Endothelial cell of umbilical vein (primary cell): Measurements from ENCODE around the gene ITIH4. TPM values are rescaled to one million over a fixed set of nuclear protein-coding genes. Genes with fewer than 3 reads are reported as not detected.

Experiments
- BruUV-seq: library from RNA; stranded (reverse); fragments of 400-500 nt; replicated peaks from 2 replicates; lab custom pipeline; 2021; lab: Mats Ljungman, UMichigan
- CTCF ChIA-PET: fragments of 300-600, 350-600 bp; sonication (Branson Sonifier 250); formaldehyde crosslinking; loops from one replicate; lab custom pipeline; 2021; ENCODE audit warnings: antibody characterized with exemption, inconsistent platforms; lab: Charles Lee
- POLR2A ChIA-PET: fragments of 300-600, 350-600 bp; sonication (Branson Sonifier 250); formaldehyde crosslinking; loops from one replicate; lab custom pipeline; 2021; ENCODE audit warnings: antibody characterized with exemption, inconsistent platforms; lab: Charles Lee
- DNase-seq: peaks from one replicate; pipeline ENCODE4 v3.0.0-alpha.2; 2011; ENCODE audit warnings: low read depth, low spot score
- FAIRE-seq: peaks from 2 replicates; lab custom pipeline; 2011; peaks lifted over from hg19 to GRCh38; lab: Jason Lieb, UNC
- H2AFZ ChIP-seq: 2 replicates; pipeline ENCODE4 v1.6.0; 2012; ENCODE audit warnings: low read depth, low read length, control low read depth, inconsistent platforms
- H3K27ac ChIP-seq: 2 replicates; pipeline ENCODE4 v1.5.1; 2011; ENCODE audit warnings: low read depth, mild to moderate bottlenecking, control low read depth, low read length, moderate library complexity; ENCODE audit not compliant: insufficient read depth
- H3K27me3 ChIP-seq, 2 experiments: 2 replicates each; pipeline versions ENCODE4 v1.6.0 to v1.6.1; 2011; ENCODE audit warnings: low read length in 2 of 2, mixed read lengths in 1 of 2; ENCODE audit not compliant: control insufficient read depth in 2 of 2, insufficient read depth in 2 of 2
- H3K36me3 ChIP-seq, 2 experiments: 2 replicates in 1 of 2; 3 replicates in 1 of 2; pipeline ENCODE4 v1.5.1; 2011; ENCODE audit warnings: low read length in 2 of 2, mild to moderate bottlenecking in 1 of 2, moderate library complexity in 1 of 2; ENCODE audit not compliant: control insufficient read depth in 2 of 2, insufficient read depth in 2 of 2; ENCODE audit errors: extremely low read depth in 1 of 2
- H3K4me1 ChIP-seq: 3 replicates; pipeline ENCODE4 v1.5.1; 2011; ENCODE audit warnings: mild to moderate bottlenecking, low read length; ENCODE audit not compliant: control insufficient read depth, insufficient read depth; ENCODE audit errors: extremely low read depth
- H3K4me2 ChIP-seq: 2 replicates; pipeline ENCODE4 v1.6.1; 2011; ENCODE audit warnings: low read length, control low read depth, mixed read lengths; ENCODE audit not compliant: insufficient read depth
- H3K4me3 ChIP-seq, 3 experiments: fragments of 200-600 bp in 1 of 3; sonication (generic), shearing (Covaris generic) in 1 of 3; replicated peaks in 1 of 3; 2 replicates each; pipeline ENCODE4 v1.5.1; 2011 to 2016; ENCODE audit warnings: control low read depth in 3 of 3, low read length in 3 of 3, mild to moderate bottlenecking in 2 of 3, inconsistent platforms in 1 of 3, low read depth in 1 of 3, moderate library complexity in 1 of 3; ENCODE audit not compliant: insufficient read depth in 1 of 3
- H3K79me2 ChIP-seq: 2 replicates; pipeline ENCODE4 v1.6.0; 2012; ENCODE audit warnings: low read length, inconsistent platforms; ENCODE audit not compliant: control insufficient read depth, insufficient read depth
- H3K9ac ChIP-seq: replicated peaks from 2 replicates; pipeline ENCODE3; 2011; ENCODE audit warnings: low read length, control low read depth; ENCODE audit not compliant: insufficient read depth; ENCODE audit errors: extremely low read depth
- H3K9me1 ChIP-seq: replicated peaks from 3 replicates; pipeline ENCODE4 v1.6.0; 2011; ENCODE audit warnings: mild to moderate bottlenecking, low read length; ENCODE audit not compliant: control insufficient read depth, insufficient read depth; ENCODE audit errors: extremely low read depth
- H3K9me3 ChIP-seq: replicated peaks from 2 replicates; pipeline ENCODE4 v1.5.1; 2012; ENCODE audit warnings: low read length, inconsistent platforms; ENCODE audit not compliant: control insufficient read depth, insufficient read depth
- H4K20me1 ChIP-seq: replicated peaks from 2 replicates; pipeline ENCODE3; 2011; ENCODE audit warnings: mild to moderate bottlenecking, low read length; ENCODE audit not compliant: control insufficient read depth, insufficient read depth; ENCODE audit errors: extremely low read depth
- EZH2 ChIP-seq: IDR thresholded peaks from 2 replicates; pipeline ENCODE4 v1.6.1; 2012; ENCODE audit warnings: borderline replicate concordance, low read depth, mild to moderate bottlenecking, moderate library complexity, low read length, inconsistent platforms; ENCODE audit not compliant: severe bottlenecking
- FOS ChIP-seq: IDR thresholded peaks from 2 replicates; pipeline ENCODE4 v1.6.1; 2011; ENCODE audit warnings: mild to moderate bottlenecking, low read length, moderate library complexity, borderline replicate concordance; ENCODE audit not compliant: insufficient read depth
- GATA2 ChIP-seq: IDR thresholded peaks from 2 replicates; pipeline ENCODE4 v1.7.0; 2011; ENCODE audit warnings: low read depth, mild to moderate bottlenecking, moderate library complexity, mixed read lengths, low read length; ENCODE audit not compliant: insufficient read length, insufficient read depth
- JUN ChIP-seq: IDR thresholded peaks from 2 replicates; pipeline ENCODE4 v1.6.1; 2011; ENCODE audit warnings: borderline replicate concordance, low read depth; ENCODE audit not compliant: insufficient read length, insufficient read depth
- MYC ChIP-seq: IDR thresholded peaks from one replicate; pipeline ENCODE4 v1.6.1; 2011; ENCODE audit warnings: mild to moderate bottlenecking, low read depth, low read length
- POLR2A ChIP-seq: IDR thresholded peaks from 2 replicates; pipeline ENCODE4 v1.6.1; 2012; ENCODE audit warnings: low read depth, mild to moderate bottlenecking, control low read depth, low read length
- POLR2AphosphoS5 ChIP-seq: IDR thresholded peaks from 2 replicates; pipeline ENCODE4 v1.6.1; 2012; ENCODE audit warnings: low read depth, mild to moderate bottlenecking, control low read depth, low read length, moderate library complexity; ENCODE audit not compliant: insufficient read depth
- dilution Hi-C: fragments of 300-500 bp; cut with MboI; formaldehyde crosslinking; loops from one replicate; pipeline ENCODE4 v1.15.0; 2019; ENCODE audit warnings: low sequenced_read_pairs; ENCODE audit not compliant: extremely low pct_ligation_motif_present
- intact Hi-C: fragments of 100-400 bp; cut with micrococcal nuclease; formaldehyde crosslinking; loops from one replicate; pipeline ENCODE4 v1.10.0; 2022
- polyA plus RNA-seq, 4 experiments: library from polyadenylated mRNA; depleted of rRNA in 3 of 4; stranded (reverse) in 3 of 4; unstranded in 1 of 4; fragments of >200 nt; gene quantifications; 2 replicates each; pipeline versions ENCODE4 v1.2.1 to v1.2.3, GENCODE V29; 2011 to 2012; ENCODE audit warnings: missing spikeins in 1 of 4
- total RNA-seq: library from RNA; stranded (reverse); gene quantifications from 2 replicates; pipeline ENCODE4 v1.2.3, GENCODE V29; 2021
- TF ChIP-seq, protein P1 (sequence below): IDR thresholded peaks from 2 replicates; pipeline ENCODE4 v1.6.1; 2011; ENCODE audit not compliant: insufficient read depth, insufficient read length
- TF ChIP-seq, protein P2 (sequence below), 2 donors: IDR thresholded peaks; 1 replicate in 1 of 2; 2 replicates in 1 of 2; pipeline ENCODE4 v1.5.1; 2011; ENCODE audit warnings: low read length in 2 of 2, mild to moderate bottlenecking in 2 of 2, moderate library complexity in 2 of 2, control low read depth in 1 of 2, inconsistent platforms in 1 of 2, low read depth in 1 of 2; ENCODE audit not compliant: insufficient read depth in 1 of 2; ENCODE audit errors: extremely low read depth in 1 of 2

The ITIH4 gene
- total and polyA plus RNA-seq, 2 donors (not counting 3 experiments of a cell fraction or from before 2014, with no cell fraction given): 0.17 to 2.4 TPM

DNA sequence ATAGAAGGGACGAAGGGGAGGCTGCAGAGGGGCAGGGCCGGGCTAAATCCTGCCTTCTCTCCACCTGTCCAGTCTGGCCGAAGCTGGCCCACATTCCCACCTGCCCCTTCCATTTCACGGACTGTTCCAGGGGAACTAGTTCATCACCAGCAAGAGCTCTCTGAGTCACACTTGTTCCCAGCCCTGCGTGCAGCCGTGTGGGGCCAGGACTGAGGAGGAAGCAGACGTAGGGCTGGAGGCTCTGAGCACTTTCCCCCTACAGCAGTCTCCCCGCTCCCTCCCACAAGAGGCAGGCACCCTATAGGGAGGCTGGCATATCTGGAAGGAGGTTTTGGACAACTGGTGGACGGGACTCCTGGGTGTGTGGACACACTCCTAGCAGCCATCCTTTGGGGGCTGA, 3.0 kb downstream of the ITIH4 start:
- POLR2A ChIA-PET: no interaction called here
- no TSS peak for BruUV-seq
- Histone ChIP-seq H3K79me2 (no peaks in the 10 kb centered on the region), H3K9me1 (no peaks in the 10 kb centered on the region), H3K4me3 (no peak overlapping the region), H3K4me1 (peaks cover 6% of the 10 kb centered on the region), H3K27ac (no peak overlapping the region), H3K4me2 (no peak overlapping the region), H3K9ac (no peak overlapping the region), H4K20me1 (no peaks in the 10 kb centered on the region), H3K9me3 (no peaks in the 10 kb centered on the region), H2AFZ (no peak overlapping the region), H3K27me3 (no peaks in the 10 kb centered on the region), H3K36me3 (no peaks in the 10 kb centered on the region)
- intact Hi-C loops (no loop called here), dilution Hi-C loops (no loop called here)
- no peak for TF ChIP-seq MYC
- no peak for TF ChIP-seq FOS
- TF ChIP-seq GATA2: no peak
- no peak for TF ChIP-seq POLR2AphosphoS5
- no peak for TF ChIP-seq POLR2A
- TF ChIP-seq, protein P1, sequence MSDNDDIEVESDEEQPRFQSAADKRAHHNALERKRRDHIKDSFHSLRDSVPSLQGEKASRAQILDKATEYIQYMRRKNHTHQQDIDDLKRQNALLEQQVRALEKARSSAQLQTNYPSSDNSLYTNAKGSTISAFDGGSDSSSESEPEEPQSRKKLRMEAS: no peak
- TF ChIP-seq EZH2: no peak
- TF ChIP-seq, protein P2, sequence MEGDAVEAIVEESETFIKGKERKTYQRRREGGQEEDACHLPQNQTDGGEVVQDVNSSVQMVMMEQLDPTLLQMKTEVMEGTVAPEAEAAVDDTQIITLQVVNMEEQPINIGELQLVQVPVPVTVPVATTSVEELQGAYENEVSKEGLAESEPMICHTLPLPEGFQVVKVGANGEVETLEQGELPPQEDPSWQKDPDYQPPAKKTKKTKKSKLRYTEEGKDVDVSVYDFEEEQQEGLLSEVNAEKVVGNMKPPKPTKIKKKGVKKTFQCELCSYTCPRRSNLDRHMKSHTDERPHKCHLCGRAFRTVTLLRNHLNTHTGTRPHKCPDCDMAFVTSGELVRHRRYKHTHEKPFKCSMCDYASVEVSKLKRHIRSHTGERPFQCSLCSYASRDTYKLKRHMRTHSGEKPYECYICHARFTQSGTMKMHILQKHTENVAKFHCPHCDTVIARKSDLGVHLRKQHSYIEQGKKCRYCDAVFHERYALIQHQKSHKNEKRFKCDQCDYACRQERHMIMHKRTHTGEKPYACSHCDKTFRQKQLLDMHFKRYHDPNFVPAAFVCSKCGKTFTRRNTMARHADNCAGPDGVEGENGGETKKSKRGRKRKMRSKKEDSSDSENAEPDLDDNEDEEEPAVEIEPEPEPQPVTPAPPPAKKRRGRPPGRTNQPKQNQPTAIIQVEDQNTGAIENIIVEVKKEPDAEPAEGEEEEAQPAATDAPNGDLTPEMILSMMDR (IDR thresholded peaks at IDR 0.05; ENCODE audit: extremely low read depth in 1 of 2, insufficient read depth in 1 of 2, low read depth in 1 of 2, low read length in 2 of 2): no peak
- no peak for TF ChIP-seq JUN
- CTCF ChIA-PET: interaction anchor here (2.9 kb wide), 1 partner anchor 12 kb away, joined by 11 read pairs; no protein-coding TSS in a partner anchor
- no peak for DNase-seq
- no peak for FAIRE-seq
